HL-60/S4 treated with phorbol 12-myristate 13-acetate at 8.2 ng/mL for 4 days and 3 days (cell line): ENCODE measurements around the gene SMIM43.

Experiments used
- in situ Hi-C: fragments of 300-500 bp; cut with MboI; formaldehyde crosslinking; loops from 2 replicates; pipeline ENCODE4 v1.15.0; 2022; ENCODE audit warnings: low sequenced_read_pairs

The SMIM43 gene

GRCh38 chr4:121738780-121739535 is 26.0 kb downstream of the SMIM43 start:
- in situ Hi-C loops, result loop anchor here (25.0 kb wide), 1 partner anchor 252 kb away; no protein-coding TSS in a partner anchor

GRCh38 chr4:121737846-121738554 is 27.0 kb downstream of the SMIM43 start:
- in situ Hi-C loops, result loop anchor here (25.0 kb wide), 1 partner anchor 251 kb away; no protein-coding TSS in a partner anchor

GRCh38 chr4:121736735-121737351 is 28.1 kb downstream of the SMIM43 start:
- in situ Hi-C loops, result loop anchor here (25.0 kb wide), 1 partner anchor 250 kb away; no protein-coding TSS in a partner anchor

- in situ Hi-C loops, result loop anchor here (25.0 kb wide), 1 partner anchor 247 kb away; no protein-coding TSS in a partner anchor
Measured at GRCh38 chr4:121734571-121734970, 30.4 kb downstream of the SMIM43 start.

GRCh38 chr4:121733942-121734341 is 31.0 kb downstream of the SMIM43 start:
- in situ Hi-C loops, result loop anchor here (25.0 kb wide), 1 partner anchor 247 kb away; no protein-coding TSS in a partner anchor

GRCh38 chr4:121729753-121730152 is 35.2 kb downstream of the SMIM43 start:
- in situ Hi-C loops, result loop anchor here (25.0 kb wide), 1 partner anchor 242 kb away; no protein-coding TSS in a partner anchor

GRCh38 chr4:121728798-121729226 is 36.2 kb downstream of the SMIM43 start:
- in situ Hi-C loops, result loop anchor here (25.0 kb wide), 1 partner anchor 242 kb away; no protein-coding TSS in a partner anchor

GRCh38 chr4:121728066-121728465 is 36.9 kb downstream of the SMIM43 start:
- in situ Hi-C loops, result loop anchor here (25.0 kb wide), 1 partner anchor 241 kb away; no protein-coding TSS in a partner anchor

- in situ Hi-C loops, result loop anchor here (25.0 kb wide), 1 partner anchor 239 kb away; no protein-coding TSS in a partner anchor
Measured at GRCh38 chr4:121726642-121727268, 38.2 kb downstream of the SMIM43 start.

GRCh38 chr4:121724671-121725070 is 40.3 kb downstream of the SMIM43 start:
- in situ Hi-C loops, result loop anchor here (25.0 kb wide), 1 partner anchor 237 kb away; no protein-coding TSS in a partner anchor

- in situ Hi-C loops, result no loop called here
Measured at GRCh38 chr4:121721700-121722099, 43.3 kb downstream of the SMIM43 start.

- in situ Hi-C loops, result no loop called here
Measured at GRCh38 chr4:121720109-121720508, 44.9 kb downstream of the SMIM43 start.

- in situ Hi-C loops, result no loop called here
Measured at GRCh38 chr4:121717680-121718237, 47.2 kb downstream of the SMIM43 start.

- in situ Hi-C loops, result no loop called here
Measured at GRCh38 chr4:121714548-121714947, 50.4 kb downstream of the SMIM43 start.

GRCh38 chr4:121712783-121713182 is 52.2 kb downstream of the SMIM43 start:
- in situ Hi-C loops, result no loop called here

- in situ Hi-C loops, result no loop called here
Measured at GRCh38 chr4:121712001-121712651, 52.8 kb downstream of the SMIM43 start.

GRCh38 chr4:121711263-121712000 is 53.5 kb downstream of the SMIM43 start:
- in situ Hi-C loops, result no loop called here

- in situ Hi-C loops, result no loop called here
Measured at GRCh38 chr4:121709766-121710405, 55.1 kb downstream of the SMIM43 start.
